ENCODE data around the gene TTC39C.

DNA sequence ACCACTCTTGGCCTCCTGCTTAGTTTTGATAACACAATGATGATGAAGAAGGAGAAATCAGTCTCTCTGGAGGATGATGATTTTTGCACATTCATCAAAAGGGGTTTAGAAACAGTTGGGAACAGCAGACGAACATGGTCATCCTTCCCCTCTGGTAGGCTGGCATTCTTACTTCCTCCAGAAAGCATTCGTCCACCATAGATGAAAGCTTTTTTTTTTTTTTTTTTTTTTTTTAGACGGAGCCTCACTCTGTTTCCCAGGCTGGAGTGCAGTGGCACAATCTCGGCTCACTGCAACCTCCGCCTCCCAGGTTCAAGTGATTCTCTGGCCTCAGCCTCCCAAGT lies 43.5 kb upstream of the TTC39C start:
- TF ChIP-seq, protein P1, sequence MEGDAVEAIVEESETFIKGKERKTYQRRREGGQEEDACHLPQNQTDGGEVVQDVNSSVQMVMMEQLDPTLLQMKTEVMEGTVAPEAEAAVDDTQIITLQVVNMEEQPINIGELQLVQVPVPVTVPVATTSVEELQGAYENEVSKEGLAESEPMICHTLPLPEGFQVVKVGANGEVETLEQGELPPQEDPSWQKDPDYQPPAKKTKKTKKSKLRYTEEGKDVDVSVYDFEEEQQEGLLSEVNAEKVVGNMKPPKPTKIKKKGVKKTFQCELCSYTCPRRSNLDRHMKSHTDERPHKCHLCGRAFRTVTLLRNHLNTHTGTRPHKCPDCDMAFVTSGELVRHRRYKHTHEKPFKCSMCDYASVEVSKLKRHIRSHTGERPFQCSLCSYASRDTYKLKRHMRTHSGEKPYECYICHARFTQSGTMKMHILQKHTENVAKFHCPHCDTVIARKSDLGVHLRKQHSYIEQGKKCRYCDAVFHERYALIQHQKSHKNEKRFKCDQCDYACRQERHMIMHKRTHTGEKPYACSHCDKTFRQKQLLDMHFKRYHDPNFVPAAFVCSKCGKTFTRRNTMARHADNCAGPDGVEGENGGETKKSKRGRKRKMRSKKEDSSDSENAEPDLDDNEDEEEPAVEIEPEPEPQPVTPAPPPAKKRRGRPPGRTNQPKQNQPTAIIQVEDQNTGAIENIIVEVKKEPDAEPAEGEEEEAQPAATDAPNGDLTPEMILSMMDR (conservative IDR thresholded peaks at IDR 0.05; ENCODE audit: low read depth in 2 of 2): no peak
- TF ChIP-seq, protein P2, sequence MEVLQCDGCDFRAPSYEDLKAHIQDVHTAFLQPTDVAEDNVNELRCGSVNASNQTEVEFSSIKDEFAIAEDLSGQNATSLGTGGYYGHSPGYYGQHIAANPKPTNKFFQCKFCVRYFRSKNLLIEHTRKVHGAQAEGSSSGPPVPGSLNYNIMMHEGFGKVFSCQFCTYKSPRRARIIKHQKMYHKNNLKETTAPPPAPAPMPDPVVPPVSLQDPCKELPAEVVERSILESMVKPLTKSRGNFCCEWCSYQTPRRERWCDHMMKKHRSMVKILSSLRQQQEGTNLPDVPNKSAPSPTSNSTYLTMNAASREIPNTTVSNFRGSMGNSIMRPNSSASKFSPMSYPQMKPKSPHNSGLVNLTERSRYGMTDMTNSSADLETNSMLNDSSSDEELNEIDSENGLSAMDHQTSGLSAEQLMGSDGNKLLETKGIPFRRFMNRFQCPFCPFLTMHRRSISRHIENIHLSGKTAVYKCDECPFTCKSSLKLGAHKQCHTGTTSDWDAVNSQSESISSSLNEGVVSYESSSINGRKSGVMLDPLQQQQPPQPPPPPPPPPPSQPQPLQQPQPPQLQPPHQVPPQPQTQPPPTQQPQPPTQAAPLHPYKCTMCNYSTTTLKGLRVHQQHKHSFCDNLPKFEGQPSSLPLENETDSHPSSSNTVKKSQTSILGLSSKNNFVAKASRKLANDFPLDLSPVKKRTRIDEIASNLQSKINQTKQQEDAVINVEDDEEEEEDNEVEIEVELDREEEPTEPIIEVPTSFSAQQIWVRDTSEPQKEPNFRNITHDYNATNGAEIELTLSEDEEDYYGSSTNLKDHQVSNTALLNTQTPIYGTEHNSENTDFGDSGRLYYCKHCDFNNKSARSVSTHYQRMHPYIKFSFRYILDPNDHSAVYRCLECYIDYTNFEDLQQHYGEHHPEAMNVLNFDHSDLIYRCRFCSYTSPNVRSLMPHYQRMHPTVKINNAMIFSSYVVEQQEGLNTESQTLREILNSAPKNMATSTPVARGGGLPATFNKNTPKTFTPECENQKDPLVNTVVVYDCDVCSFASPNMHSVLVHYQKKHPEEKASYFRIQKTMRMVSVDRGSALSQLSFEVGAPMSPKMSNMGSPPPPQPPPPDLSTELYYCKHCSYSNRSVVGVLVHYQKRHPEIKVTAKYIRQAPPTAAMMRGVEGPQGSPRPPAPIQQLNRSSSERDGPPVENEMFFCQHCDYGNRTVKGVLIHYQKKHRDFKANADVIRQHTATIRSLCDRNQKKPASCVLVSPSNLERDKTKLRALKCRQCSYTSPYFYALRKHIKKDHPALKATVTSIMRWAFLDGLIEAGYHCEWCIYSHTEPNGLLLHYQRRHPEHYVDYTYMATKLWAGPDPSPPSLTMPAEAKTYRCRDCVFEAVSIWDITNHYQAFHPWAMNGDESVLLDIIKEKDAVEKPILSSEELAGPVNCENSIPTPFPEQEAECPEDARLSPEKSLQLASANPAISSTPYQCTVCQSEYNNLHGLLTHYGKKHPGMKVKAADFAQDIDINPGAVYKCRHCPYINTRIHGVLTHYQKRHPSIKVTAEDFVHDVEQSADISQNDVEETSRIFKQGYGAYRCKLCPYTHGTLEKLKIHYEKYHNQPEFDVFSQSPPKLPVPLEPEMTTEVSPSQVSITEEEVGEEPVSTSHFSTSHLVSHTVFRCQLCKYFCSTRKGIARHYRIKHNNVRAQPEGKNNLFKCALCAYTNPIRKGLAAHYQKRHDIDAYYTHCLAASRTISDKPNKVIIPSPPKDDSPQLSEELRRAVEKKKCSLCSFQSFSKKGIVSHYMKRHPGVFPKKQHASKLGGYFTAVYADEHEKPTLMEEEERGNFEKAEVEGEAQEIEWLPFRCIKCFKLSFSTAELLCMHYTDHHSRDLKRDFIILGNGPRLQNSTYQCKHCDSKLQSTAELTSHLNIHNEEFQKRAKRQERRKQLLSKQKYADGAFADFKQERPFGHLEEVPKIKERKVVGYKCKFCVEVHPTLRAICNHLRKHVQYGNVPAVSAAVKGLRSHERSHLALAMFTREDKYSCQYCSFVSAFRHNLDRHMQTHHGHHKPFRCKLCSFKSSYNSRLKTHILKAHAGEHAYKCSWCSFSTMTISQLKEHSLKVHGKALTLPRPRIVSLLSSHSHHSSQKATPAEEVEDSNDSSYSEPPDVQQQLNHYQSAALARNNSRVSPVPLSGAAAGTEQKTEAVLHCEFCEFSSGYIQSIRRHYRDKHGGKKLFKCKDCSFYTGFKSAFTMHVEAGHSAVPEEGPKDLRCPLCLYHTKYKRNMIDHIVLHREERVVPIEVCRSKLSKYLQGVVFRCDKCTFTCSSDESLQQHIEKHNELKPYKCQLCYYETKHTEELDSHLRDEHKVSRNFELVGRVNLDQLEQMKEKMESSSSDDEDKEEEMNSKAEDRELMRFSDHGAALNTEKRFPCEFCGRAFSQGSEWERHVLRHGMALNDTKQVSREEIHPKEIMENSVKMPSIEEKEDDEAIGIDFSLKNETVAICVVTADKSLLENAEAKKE (CRISPR knock-in tag; IDR thresholded peaks at IDR 0.05): no peak
- TF ChIP-seq JUNB (IDR thresholded peaks at IDR 0.05; ENCODE audit: unreplicated experiment): no peak
- TF ChIP-seq, protein P3, sequence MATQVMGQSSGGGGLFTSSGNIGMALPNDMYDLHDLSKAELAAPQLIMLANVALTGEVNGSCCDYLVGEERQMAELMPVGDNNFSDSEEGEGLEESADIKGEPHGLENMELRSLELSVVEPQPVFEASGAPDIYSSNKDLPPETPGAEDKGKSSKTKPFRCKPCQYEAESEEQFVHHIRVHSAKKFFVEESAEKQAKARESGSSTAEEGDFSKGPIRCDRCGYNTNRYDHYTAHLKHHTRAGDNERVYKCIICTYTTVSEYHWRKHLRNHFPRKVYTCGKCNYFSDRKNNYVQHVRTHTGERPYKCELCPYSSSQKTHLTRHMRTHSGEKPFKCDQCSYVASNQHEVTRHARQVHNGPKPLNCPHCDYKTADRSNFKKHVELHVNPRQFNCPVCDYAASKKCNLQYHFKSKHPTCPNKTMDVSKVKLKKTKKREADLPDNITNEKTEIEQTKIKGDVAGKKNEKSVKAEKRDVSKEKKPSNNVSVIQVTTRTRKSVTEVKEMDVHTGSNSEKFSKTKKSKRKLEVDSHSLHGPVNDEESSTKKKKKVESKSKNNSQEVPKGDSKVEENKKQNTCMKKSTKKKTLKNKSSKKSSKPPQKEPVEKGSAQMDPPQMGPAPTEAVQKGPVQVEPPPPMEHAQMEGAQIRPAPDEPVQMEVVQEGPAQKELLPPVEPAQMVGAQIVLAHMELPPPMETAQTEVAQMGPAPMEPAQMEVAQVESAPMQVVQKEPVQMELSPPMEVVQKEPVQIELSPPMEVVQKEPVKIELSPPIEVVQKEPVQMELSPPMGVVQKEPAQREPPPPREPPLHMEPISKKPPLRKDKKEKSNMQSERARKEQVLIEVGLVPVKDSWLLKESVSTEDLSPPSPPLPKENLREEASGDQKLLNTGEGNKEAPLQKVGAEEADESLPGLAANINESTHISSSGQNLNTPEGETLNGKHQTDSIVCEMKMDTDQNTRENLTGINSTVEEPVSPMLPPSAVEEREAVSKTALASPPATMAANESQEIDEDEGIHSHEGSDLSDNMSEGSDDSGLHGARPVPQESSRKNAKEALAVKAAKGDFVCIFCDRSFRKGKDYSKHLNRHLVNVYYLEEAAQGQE (IDR thresholded peaks at IDR 0.05; ENCODE audit: unreplicated experiment): no peak
- no peak for TF ChIP-seq CREB1 (CRISPR knock-in tag; IDR thresholded peaks at IDR 0.05; ENCODE audit: low read depth)
- TF ChIP-seq EZH2phosphoT487 (IDR thresholded peaks at IDR 0.05; ENCODE audit: unreplicated experiment): no peak
- no peak for TF ChIP-seq POLR2AphosphoS5 (IDR thresholded peaks at IDR 0.05; ENCODE audit: low read depth)
- TF ChIP-seq EZH2 (IDR thresholded peaks at IDR 0.05; ENCODE audit: low read depth, unreplicated experiment): no peak
- no peak for TF ChIP-seq STAT1 (IDR thresholded peaks at IDR 0.05; ENCODE audit: unreplicated experiment)

All from GM23338 (cell line).